Ishikawa (cell line): ENCODE measurements around the gene ZBTB49.

Experiments
- CEBPB ChIP-seq: IDR thresholded peaks from 2 replicates; pipeline ENCODE4 v1.6.1; 2012
- CREB1 ChIP-seq: IDR thresholded peaks from 2 replicates; pipeline ENCODE4 v1.6.1; 2012; ENCODE audit warnings: low read depth
- EGR1 ChIP-seq: IDR thresholded peaks from 2 replicates; pipeline ENCODE4 v1.6.1; 2012
- EP300 ChIP-seq: IDR thresholded peaks from 2 replicates; pipeline ENCODE4 v1.6.1; 2012; ENCODE audit warnings: borderline replicate concordance
- FOXM1 ChIP-seq: IDR thresholded peaks from 2 replicates; pipeline ENCODE4 v1.6.1; 2012; ENCODE audit warnings: low read depth, borderline replicate concordance
- MAX ChIP-seq: IDR thresholded peaks from 2 replicates; pipeline ENCODE4 v1.6.1; 2012
- NFIC ChIP-seq: IDR thresholded peaks from 2 replicates; pipeline ENCODE4 v1.6.1; 2012
- RAD21 ChIP-seq: IDR thresholded peaks from 2 replicates; pipeline ENCODE4 v1.6.1; 2012; ENCODE audit warnings: low read depth
- REST ChIP-seq: IDR thresholded peaks from 2 replicates; pipeline ENCODE4 v1.6.1; 2012; ENCODE audit warnings: low read depth, mild to moderate bottlenecking
- TAF1 ChIP-seq: IDR thresholded peaks from 2 replicates; pipeline ENCODE4 v1.6.1; 2012; ENCODE audit warnings: low read depth, mild to moderate bottlenecking
- TCF12 ChIP-seq: IDR thresholded peaks from 2 replicates; pipeline ENCODE4 v1.6.1; 2012; ENCODE audit warnings: low read depth
- TEAD4 ChIP-seq: IDR thresholded peaks from 2 replicates; pipeline ENCODE4 v1.6.1; 2012
- USF1 ChIP-seq: IDR thresholded peaks from 2 replicates; pipeline ENCODE4 v1.6.1; 2012
- YY1 ChIP-seq: IDR thresholded peaks from 2 replicates; pipeline ENCODE4 v1.6.1; 2012; ENCODE audit warnings: low read depth
- ZBTB7A ChIP-seq: IDR thresholded peaks from 2 replicates; pipeline ENCODE4 v1.6.1; 2012; ENCODE audit warnings: low read depth

ZBTB49 gene

GRCh38 chr4:4338210-4339001, 48.4 kb downstream of the ZBTB49 start:
- no peak for TF ChIP-seq TAF1
- TF ChIP-seq RAD21 = no peak
- no peak for TF ChIP-seq NFIC
- TF ChIP-seq YY1 = no peak

DNA sequence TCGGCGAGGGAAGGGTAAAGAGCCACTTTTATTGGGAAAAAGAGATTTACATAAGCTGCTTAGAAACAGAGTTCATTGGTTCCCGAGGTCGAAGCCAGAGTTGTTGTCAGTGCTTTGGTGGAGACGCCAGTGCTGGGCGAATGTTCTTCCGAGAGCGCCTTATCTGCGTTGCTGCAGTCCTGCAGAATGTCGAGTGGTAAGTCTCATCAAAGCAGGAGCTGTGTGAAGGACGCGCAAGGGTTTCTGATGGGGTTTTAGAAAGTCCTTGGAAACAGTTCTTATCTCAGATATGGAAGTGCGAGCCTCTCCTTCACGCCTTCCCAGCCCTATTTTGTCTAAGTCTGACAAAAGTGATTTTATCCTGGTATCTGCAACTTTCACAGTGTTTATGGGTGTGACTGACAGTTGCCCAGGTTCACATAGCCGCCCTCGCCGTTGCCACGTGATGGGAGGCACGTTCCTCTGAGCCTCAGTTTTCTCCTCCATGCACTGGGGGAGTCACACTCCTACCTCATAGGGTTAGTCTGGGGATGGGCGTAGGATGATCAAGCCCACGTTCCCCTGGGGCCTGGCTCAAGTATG, 49.5 kb downstream of the ZBTB49 start:
- no peak for TF ChIP-seq CEBPB
- no peak for TF ChIP-seq ZBTB7A
- TF ChIP-seq REST = no peak
- no peak for TF ChIP-seq TCF12
- TF ChIP-seq EP300 = no peak
- TF ChIP-seq MAX = no peak
- no peak for TF ChIP-seq FOXM1
- TF ChIP-seq RAD21 = no peak
- no peak for TF ChIP-seq USF1
- TF ChIP-seq NFIC = no peak
- TF ChIP-seq YY1 = no peak
- no peak for TF ChIP-seq EGR1
- TF ChIP-seq CREB1 = no peak
- no peak for TF ChIP-seq TAF1
- TF ChIP-seq TEAD4 = no peak

DNA sequence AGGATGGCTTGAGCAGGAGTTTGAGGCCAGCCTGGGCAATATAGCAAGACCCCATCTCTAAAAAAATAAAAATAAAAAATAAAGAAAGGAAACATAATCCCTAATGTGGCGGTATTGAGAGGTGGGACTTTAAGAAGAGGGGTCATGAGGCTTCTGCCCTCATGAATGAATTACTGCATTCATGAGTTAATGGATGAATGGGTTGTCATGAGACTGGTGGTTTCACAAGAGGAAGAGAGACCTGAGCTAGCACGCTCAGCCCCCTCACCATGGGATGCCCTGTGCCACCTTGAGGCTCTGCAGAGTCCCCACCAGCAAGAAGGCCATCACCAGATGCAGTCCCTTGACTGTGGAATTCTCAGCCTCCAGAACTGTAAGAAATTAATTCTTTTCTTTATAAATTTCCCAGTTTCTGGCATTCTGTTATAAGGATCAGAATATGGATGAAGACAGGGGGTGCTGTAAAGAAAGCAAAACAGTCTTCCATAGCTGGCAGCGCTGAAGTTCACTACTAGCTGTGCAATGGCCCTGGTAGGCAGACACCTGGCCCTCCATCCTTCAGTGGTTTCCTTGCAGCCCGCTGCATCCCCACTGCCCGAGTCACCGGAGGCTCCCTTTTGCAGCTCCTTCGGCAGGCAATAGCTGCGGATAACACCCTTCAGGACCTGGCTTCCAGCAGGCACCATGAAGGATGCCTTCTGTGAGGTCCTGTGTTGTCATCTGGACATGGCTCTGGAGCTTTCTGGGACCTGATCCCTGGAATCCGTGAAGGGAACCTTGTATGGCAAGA, 52.0 kb downstream of the ZBTB49 start:
- TF ChIP-seq RAD21 (no peak), CEBPB (no peak)

- TF ChIP-seq CREB1 = no peak
- TF ChIP-seq NFIC = no peak
- no peak for TF ChIP-seq CEBPB
- TF ChIP-seq TEAD4 = no peak
- TF ChIP-seq USF1 = no peak
These were observed 53.0 kb downstream of the ZBTB49 start for GRCh38 chr4:4343038-4343437.

DNA sequence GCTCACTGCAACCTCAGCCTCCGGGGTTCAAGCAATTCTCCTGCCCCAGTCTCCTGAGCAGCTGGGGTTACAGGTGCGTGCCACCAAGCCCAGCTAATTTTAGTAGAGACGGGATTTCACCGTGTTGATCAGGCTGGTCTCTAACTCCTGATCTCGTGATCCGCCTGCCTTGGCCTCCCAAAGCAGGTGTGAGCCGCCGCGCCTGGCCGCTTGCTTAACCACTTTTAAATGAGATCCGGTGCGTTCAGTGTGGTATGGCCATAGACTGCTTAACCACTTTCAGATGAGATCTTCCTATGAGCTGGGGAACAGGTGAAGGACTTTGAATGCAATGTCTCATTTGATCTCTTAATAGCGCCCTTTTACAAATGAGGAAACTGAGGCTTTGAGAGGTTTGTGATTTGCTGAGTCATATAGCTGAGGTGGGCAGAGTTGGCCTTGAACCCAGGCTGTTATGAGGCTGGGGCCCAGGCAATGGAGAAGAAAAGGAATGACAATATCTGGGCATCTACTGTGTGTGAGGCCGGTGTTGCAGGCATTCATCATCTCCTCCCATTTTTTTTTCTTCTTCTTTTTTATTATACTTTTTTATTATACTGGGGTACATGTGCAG, 55.0 kb downstream of the ZBTB49 start:
- no peak for TF ChIP-seq USF1

GRCh38 chr4:4347585-4347984, 57.5 kb downstream of the ZBTB49 start:
- TF ChIP-seq RAD21 (no peak), EGR1 (no peak), ZBTB7A (no peak), TAF1 (no peak), REST (no peak), YY1 (no peak), MAX (no peak), FOXM1 (no peak), TCF12 (no peak), EP300 (no peak), TEAD4 (no peak), CEBPB (no peak)
